NCI-H748 treated with DMSO at 0.1 percent for 48 hours (cell line): ENCODE results near the gene TLCD1.
"Not testable (repeated sequence)": the region's sequence is repeated elsewhere in the genome, so short reads cannot be mapped to it uniquely, and the experiment has no call there.

Experiments
- DNase-seq: peaks from one replicate; lab custom pipeline; 2025; lab: John Stamatoyannopoulos, UW

The TLCD1 gene

GRCh38 chr17:28728364-28729200 is 2.5 kb upstream of the TLCD1 start, which contains the start of gene NEK8:
Gene NEK8 (plus strand): TSS chr17:28728788. CDS start chr17:28728814, 26 bp downstream.
- peak; percentile 97 for DNase-seq

- DNase-seq = peak; percentile 98
Observed at GRCh38 chr17:28726627-28727491, 826 bp upstream of the TLCD1 start.

GRCh38 chr17:28725660-28726225 is 290 bp downstream of the TLCD1 start:
- DNase-seq = peak; percentile 71

- peak; percentile 60 for DNase-seq
Observed at GRCh38 chr17:28725166-28725659, 820 bp downstream of the TLCD1 start.

- DNase-seq = no peak
Observed at GRCh38 chr17:28724500-28725165, 1.4 kb downstream of the TLCD1 start.

- not testable (repeated sequence) for DNase-seq
Observed at GRCh38 chr17:28723836-28724499, 2.1 kb downstream of the TLCD1 start.

- no peak for DNase-seq
Observed at GRCh38 chr17:28723159-28723835, 2.7 kb downstream of the TLCD1 start.

- no peak for DNase-seq
Observed at GRCh38 chr17:28722417-28723158, 3.4 kb downstream of the TLCD1 start.

- DNase-seq = not testable (repeated sequence)
Observed at GRCh38 chr17:28720997-28721329, 5.1 kb downstream of the TLCD1 start.

GRCh38 chr17:28720247-28720996 is 5.6 kb downstream of the TLCD1 start:
- peak; percentile 9 for DNase-seq

GRCh38 chr17:28719021-28719433 is 7.0 kb downstream of the TLCD1 start:
- DNase-seq = no peak

- DNase-seq = no peak
Observed at GRCh38 chr17:28718333-28719020, 7.6 kb downstream of the TLCD1 start.

- DNase-seq = no peak
Observed at GRCh38 chr17:28717578-28718332, 8.3 kb downstream of the TLCD1 start, which contains the start of gene RAB34. Gene RAB34 (minus strand): TSS chr17:28717868. CDS start chr17:28717266, 602 bp downstream.

- no peak for DNase-seq
Observed at GRCh38 chr17:28716740-28717577, 9.1 kb downstream of the TLCD1 start.

GRCh38 chr17:28715217-28715616 is 10.8 kb downstream of the TLCD1 start:
- no peak for DNase-seq

GRCh38 chr17:28714281-28714680 is 11.8 kb downstream of the TLCD1 start:
- DNase-seq = no peak
